Testis (tissue), 3 donors: ENCODE results near the gene FASN. TPM values are rescaled to one million over a fixed set of nuclear protein-coding genes. Genes with fewer than 3 reads are reported as not detected.

Experiments
- DNase-seq: peaks from one replicate; pipeline ENCODE4 v3.0.0-alpha.2; 2019
- H3K27ac ChIP-seq, 2 donors: fragments of 200-600 bp; sonication (generic); one replicate each; pipeline ENCODE4 v1.5.1; 2019
- H3K27me3 ChIP-seq: fragments of 200-600 bp; sonication (generic); one replicate; pipeline ENCODE4 v1.5.1; 2019
- H3K36me3 ChIP-seq: fragments of 200-600 bp; sonication (generic); one replicate; pipeline ENCODE4 v1.5.1; 2017; ENCODE audit warnings: low read depth; ENCODE audit errors: missing control alignments
- H3K4me1 ChIP-seq: fragments of 200-600 bp; sonication (generic); one replicate; pipeline ENCODE4 v1.5.1; 2019
- H3K4me3 ChIP-seq, 2 donors: fragments of 200-600 bp; sonication (generic); one replicate each; pipeline ENCODE4 v1.5.1; 2017 to 2019
- H3K9me3 ChIP-seq: fragments of 200-600 bp; sonication (generic); one replicate; pipeline ENCODE4 v1.5.1; 2017
- POLR2A ChIP-seq: fragments of 450-650 bp; IDR thresholded peaks from one replicate; pipeline ENCODE4 v1.6.1; 2017; ENCODE audit warnings: antibody characterized with exemption, mild to moderate bottlenecking, moderate library complexity
- WGBS, 2 donors: methylation state at CpG; one replicate each; pipeline ENCODE4 v1.1.5; 2018; 5-methylcytosine and 5-hydroxymethylcytosine counted together
- intact Hi-C: fragments of 100-400 bp; cut with DNase I; formaldehyde crosslinking; loops from one replicate; pipeline ENCODE4 v1.15.1; 2023; ENCODE audit warnings: low total_unique reads
- polyA plus RNA-seq: library from polyadenylated mRNA; stranded (reverse); fragments of 350-450 nt; fragmentation: Illumina TruSeq; extraction: RNeasy Lipid Tissue Mini Kit (QIAGEN cat#74804); gene quantifications from one replicate; pipeline ENCODE4 v1.2.3, GENCODE V29; 2014; ENCODE audit warnings: low read depth, low replicate concordance; ENCODE audit not compliant: insufficient read depth
- total RNA-seq, 2 donors: library from RNA; depleted of rRNA; stranded (reverse); fragments of >200 nt; gene quantifications; one replicate each; pipeline ENCODE4 v1.2.3, GENCODE V29; 2016
- TF ChIP-seq, protein P1 (sequence below), 3 experiments: fragments of 450-650 bp in 2 of 3; fragments of 200-600 bp in 1 of 3; sonication (generic) in 1 of 3; IDR thresholded peaks; one replicate each; pipeline ENCODE4 v1.5.1; 2016 to 2019; ENCODE audit warnings: antibody characterized with exemption in 3 of 3, mild to moderate bottlenecking in 2 of 3, moderate library complexity in 1 of 3

Gene FASN
- total and polyA plus RNA-seq, 3 donors from 2014 or later: 47.6 to 93.0 (median 76.2) TPM

DNA sequence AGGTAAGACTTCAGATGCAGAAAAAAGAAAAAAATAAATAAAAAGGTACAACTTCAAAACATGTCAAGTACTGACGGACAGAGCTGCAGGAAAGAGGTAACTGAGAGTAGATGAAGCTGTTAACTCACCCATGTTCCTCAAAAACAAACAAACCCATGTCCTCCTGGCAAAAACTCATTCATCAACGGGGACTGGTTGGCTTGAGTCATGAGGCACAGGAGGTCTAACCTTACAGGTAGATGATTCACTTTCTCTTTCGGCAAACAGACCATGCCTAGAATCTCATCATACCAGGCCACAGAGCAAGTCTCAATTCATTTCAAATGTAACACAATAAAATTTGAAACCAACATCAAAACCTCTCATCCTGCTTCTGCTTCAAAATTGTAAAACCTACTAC, 12.3 kb upstream of the FASN start:
- Histone ChIP-seq H3K36me3 (no peaks in the 10 kb centered on the region), H3K9me3 (no peaks in the 10 kb centered on the region), H3K4me3 (no peak overlapping the region), H3K27ac (no peak overlapping the region), H3K27me3 (no peaks in the 10 kb centered on the region), H3K4me1 (peaks cover 18% of the 10 kb centered on the region)
- DNase-seq: no peak
- TF ChIP-seq, protein P1, sequence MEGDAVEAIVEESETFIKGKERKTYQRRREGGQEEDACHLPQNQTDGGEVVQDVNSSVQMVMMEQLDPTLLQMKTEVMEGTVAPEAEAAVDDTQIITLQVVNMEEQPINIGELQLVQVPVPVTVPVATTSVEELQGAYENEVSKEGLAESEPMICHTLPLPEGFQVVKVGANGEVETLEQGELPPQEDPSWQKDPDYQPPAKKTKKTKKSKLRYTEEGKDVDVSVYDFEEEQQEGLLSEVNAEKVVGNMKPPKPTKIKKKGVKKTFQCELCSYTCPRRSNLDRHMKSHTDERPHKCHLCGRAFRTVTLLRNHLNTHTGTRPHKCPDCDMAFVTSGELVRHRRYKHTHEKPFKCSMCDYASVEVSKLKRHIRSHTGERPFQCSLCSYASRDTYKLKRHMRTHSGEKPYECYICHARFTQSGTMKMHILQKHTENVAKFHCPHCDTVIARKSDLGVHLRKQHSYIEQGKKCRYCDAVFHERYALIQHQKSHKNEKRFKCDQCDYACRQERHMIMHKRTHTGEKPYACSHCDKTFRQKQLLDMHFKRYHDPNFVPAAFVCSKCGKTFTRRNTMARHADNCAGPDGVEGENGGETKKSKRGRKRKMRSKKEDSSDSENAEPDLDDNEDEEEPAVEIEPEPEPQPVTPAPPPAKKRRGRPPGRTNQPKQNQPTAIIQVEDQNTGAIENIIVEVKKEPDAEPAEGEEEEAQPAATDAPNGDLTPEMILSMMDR (IDR thresholded peaks at IDR 0.05): no peak
- TF ChIP-seq POLR2A: no peak
- intact Hi-C loops: no loop called here
- WGBS, 2 donors: 71 to 93% methylated on average over 3 of the region's 3 CpGs

DNA sequence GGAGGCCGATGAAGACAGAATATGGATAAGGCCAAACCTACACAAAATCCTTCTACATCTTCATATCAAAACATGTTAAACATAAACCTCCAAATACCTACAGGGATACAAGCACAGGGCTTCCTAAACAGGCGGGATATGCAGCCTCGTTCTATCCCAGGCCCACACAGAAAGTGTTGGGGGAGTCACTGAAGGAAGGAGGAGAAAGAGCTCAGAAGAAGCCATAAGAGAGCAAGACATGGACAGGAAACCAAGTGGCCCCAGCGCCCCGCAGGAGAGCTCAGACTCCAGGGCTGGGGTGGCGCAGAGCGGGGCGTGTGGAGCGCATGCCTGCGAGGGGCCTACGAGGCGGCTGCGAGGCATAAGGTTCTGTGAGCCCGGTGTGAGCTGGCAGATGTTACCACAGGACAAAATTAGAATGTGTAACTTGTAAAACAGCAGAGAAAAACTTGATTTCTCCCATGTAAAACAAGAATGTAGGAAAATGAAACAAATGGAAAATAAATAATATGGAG, 11.0 kb upstream of the FASN start:
- intact Hi-C loops: no loop called here
- no peaks in the 10 kb centered on the region for H3K9me3 ChIP-seq
- WGBS, 2 donors: 95% methylated on average over 14 of the region's 14 CpGs
- H3K27me3 ChIP-seq: no peaks in the 10 kb centered on the region
- no peak for DNase-seq
- no peak overlapping the region for H3K27ac ChIP-seq
- no peak overlapping the region for H3K4me3 ChIP-seq
- no peaks in the 10 kb centered on the region for H3K36me3 ChIP-seq
- TF ChIP-seq, protein P1 (IDR thresholded peaks at IDR 0.05): no peak
- no peak for TF ChIP-seq POLR2A
- H3K4me1 ChIP-seq: peaks cover 23% of the 10 kb centered on the region

DNA sequence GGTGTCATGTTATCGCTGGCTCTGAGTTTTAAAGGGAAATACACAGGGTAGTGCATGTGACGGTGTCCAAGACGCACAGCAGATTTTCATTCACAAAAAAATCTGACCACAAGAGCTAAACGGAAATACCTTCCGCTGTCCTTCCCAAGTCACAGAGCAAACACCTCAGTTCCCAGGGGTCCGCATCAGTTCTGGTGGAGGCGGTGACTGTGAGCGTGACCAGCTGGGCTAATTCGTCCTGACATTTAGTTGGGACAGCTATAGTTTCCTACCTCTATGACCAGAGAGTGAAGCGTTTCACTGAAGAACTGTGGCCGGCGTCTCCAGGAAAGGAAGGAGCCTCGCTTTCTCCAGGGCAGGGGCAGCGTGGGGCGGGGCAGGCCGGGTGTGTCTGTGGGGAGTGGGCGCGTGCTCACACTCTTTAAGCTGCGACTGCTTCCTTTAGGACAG, 10.5 kb upstream of the FASN start:
- no peak overlapping the region for H3K4me3 ChIP-seq
- no peak overlapping the region for H3K27ac ChIP-seq
- no peaks in the 10 kb centered on the region for H3K27me3 ChIP-seq
- intact Hi-C loops: no loop called here
- TF ChIP-seq, protein P1 (IDR thresholded peaks at IDR 0.05): no peak
- no peak for TF ChIP-seq POLR2A
- WGBS, 2 donors: 89 to 90% methylated on average over 19 of the region's 19 CpGs
- no peaks in the 10 kb centered on the region for H3K36me3 ChIP-seq
- no peaks in the 10 kb centered on the region for H3K9me3 ChIP-seq
- no peak for DNase-seq
- H3K4me1 ChIP-seq: peaks cover 27% of the 10 kb centered on the region

DNA sequence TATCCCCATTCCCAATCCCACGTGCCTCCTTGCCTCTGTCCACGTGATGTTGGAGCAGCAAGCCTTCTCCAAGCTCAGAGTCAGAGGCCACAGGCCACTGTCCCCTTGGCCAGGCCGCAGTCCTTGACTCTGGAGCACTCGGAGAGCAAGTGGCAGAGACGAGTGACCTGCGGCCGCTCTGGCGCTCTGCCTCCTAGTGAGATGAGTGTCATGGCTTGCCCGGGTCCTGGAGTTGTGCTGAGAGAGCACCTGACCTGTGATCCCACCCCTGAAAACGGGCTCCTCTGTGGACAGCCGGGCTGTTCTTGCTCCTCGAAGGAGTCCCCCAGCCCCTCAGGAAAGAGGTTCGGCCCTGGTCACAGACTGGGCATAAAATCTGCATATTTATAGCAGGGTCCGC, 10.0 kb upstream of the FASN start:
- Histone ChIP-seq H3K9me3 (no peaks in the 10 kb centered on the region), H3K27ac (no peak overlapping the region), H3K4me1 (peaks cover 27% of the 10 kb centered on the region), H3K27me3 (no peaks in the 10 kb centered on the region), H3K36me3 (no peaks in the 10 kb centered on the region), H3K4me3 (no peak overlapping the region)
- DNase-seq: no peak
- 76 to 84% methylated on average over 8 to 14 of the region's 14 CpGs for WGBS, 2 donors
- intact Hi-C loops: no loop called here
- TF ChIP-seq, protein P1 (IDR thresholded peaks at IDR 0.05): no peak
- TF ChIP-seq POLR2A: no peak

DNA sequence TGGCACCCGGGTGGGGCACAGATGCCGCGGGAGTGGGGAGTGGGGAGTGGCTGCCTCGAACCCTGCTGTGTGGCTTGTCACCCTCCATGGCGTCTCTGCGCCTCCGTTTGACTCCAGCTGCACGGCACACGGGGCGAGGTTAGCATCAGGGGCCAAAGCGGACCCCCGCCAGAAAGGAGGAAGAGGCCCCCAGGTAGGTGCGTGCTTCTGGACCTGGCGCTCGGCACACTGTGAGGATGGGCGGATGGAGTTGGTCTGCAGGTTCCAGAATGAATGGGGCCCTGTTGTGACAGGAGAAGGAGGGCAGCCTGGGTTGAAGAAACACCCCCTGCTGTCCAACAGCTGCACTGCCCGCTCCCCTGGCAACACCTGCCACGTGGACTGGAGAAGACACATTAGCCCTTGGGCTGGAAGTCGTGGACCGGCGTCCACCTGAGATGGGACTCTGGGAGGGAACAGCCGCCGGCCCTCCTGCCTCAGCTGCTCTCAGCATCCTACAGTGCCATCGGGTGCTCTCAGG, 9.4 kb upstream of the FASN start:
- H3K4me3 ChIP-seq: no peak overlapping the region
- H3K36me3 ChIP-seq: no peaks in the 10 kb centered on the region
- no peaks in the 10 kb centered on the region for H3K9me3 ChIP-seq
- TF ChIP-seq POLR2A: no peak
- TF ChIP-seq, protein P1 (IDR thresholded peaks at IDR 0.05): no peak
- H3K4me1 ChIP-seq: peaks cover 27% of the 10 kb centered on the region
- H3K27me3 ChIP-seq: no peaks in the 10 kb centered on the region
- no peak overlapping the region for H3K27ac ChIP-seq
- intact Hi-C loops: no loop called here
- no peak for DNase-seq
- 88 to 90% methylated on average over 5 to 24 of the region's 24 CpGs for WGBS, 2 donors
